NB4 (cell line): ENCODE measurements around the gene SELENOP.

ENCODE experiments used
- POLR2A ChIP-seq: IDR thresholded peaks from 2 replicates; pipeline ENCODE4 v1.6.1; 2011; ENCODE audit warnings: mild to moderate bottlenecking; ENCODE audit not compliant: insufficient read length; ENCODE audit errors: extremely low read depth
- TF ChIP-seq, protein P1 (sequence below): IDR thresholded peaks from one replicate; pipeline ENCODE4 v1.5.1; 2012; ENCODE audit warnings: low read depth, low read length

DNA sequence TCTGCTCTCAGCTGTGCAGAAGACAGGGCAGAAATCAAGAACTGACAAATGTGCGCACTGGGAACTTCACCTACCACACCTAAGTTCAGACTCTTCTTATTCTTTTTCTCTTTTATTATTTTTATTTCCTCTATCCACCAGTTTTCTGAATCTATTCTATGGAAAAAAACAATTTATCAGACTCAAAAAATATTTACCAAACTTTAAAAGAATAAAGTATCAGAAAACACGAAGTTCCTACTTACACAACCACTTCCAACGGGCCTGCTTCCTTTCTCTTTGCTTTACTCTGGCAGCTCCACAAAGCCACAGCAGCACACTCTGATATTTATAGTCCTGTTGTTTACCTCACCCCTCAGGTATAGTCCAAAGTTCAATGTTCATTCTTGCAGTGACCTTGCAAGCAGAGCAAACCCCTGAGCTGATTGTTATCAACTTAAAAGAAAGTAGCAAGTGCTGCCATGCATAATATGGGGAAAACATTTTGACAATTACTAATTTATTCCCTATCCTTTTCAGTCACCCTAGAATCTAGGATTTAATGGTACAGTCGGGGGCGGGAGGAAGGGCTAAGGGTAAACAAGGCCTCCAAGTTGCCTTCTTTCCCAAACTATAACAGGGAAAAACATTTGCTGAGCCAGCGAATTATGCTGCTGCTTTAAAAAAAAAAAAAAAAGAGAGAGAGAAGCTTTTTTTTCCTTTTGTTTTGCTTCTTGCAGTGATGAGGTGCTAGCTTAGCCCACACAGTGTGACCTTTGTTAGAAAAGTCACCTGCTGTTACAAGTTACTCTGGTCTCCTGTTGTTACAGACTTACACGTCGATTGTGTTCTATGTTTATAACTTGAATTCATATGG is at the start of gene SELENOP:
- TF ChIP-seq, protein P1, sequence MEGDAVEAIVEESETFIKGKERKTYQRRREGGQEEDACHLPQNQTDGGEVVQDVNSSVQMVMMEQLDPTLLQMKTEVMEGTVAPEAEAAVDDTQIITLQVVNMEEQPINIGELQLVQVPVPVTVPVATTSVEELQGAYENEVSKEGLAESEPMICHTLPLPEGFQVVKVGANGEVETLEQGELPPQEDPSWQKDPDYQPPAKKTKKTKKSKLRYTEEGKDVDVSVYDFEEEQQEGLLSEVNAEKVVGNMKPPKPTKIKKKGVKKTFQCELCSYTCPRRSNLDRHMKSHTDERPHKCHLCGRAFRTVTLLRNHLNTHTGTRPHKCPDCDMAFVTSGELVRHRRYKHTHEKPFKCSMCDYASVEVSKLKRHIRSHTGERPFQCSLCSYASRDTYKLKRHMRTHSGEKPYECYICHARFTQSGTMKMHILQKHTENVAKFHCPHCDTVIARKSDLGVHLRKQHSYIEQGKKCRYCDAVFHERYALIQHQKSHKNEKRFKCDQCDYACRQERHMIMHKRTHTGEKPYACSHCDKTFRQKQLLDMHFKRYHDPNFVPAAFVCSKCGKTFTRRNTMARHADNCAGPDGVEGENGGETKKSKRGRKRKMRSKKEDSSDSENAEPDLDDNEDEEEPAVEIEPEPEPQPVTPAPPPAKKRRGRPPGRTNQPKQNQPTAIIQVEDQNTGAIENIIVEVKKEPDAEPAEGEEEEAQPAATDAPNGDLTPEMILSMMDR: no peak
- no peak for TF ChIP-seq POLR2A
